A673 (cell line): Measurements from ENCODE around the gene LIPM. TPM values are rescaled to one million over a fixed set of nuclear protein-coding genes. Genes with fewer than 3 reads are reported as not detected.
A peak's percentile ranks its signal among the peaks of the same experiment; 100 is the strongest.

ENCODE experiments used
- BruUV-seq: library from RNA; stranded (reverse); fragments of 400-500 nt; replicated peaks from 2 replicates; lab custom pipeline; 2021; lab: Mats Ljungman, UMichigan
- CTCF ChIA-PET: fragments of 300-600 bp; sonication (Branson Sonifier 250); formaldehyde crosslinking; loops from one replicate; lab custom pipeline; 2022; ENCODE audit warnings: antibody characterized with exemption; lab: Charles Lee
- POLR2A ChIA-PET: fragments of 300-600 bp; sonication (Branson Sonifier 250); formaldehyde crosslinking; loops from one replicate; lab custom pipeline; 2022; ENCODE audit warnings: antibody characterized with exemption; ENCODE audit not compliant: low non-redundant PET; lab: Charles Lee
- DNase-seq: peaks from one replicate; pipeline ENCODE4 v3.0.0-alpha.2; 2015; ENCODE audit warnings: low spot score
- H3K27ac ChIP-seq: fragments of 200-600 bp; sonication (generic); 2 replicates; pipeline ENCODE4 v1.5.1; 2016; ENCODE audit warnings: mixed run types, low read depth, mild to moderate bottlenecking, mixed read lengths, antibody characterized with exemption, low read length; ENCODE audit not compliant: poor library complexity, severe bottlenecking
- H3K27me3 ChIP-seq: fragments of 200-600 bp; sonication (generic); replicated peaks from 2 replicates; pipeline ENCODE4 v1.6.1; 2017; ENCODE audit warnings: mixed run types, low read depth, mild to moderate bottlenecking, mixed read lengths, antibody characterized with exemption, low read length; ENCODE audit not compliant: insufficient read depth, poor library complexity
- H3K36me3 ChIP-seq: fragments of 200-600 bp; sonication (generic); 2 replicates; pipeline ENCODE4 v1.6.1; 2016; ENCODE audit warnings: mixed run types, mild to moderate bottlenecking, mixed read lengths, antibody characterized with exemption, low read length; ENCODE audit not compliant: insufficient read depth, poor library complexity, severe bottlenecking
- H3K4me1 ChIP-seq: fragments of 200-600 bp; sonication (generic); 2 replicates; pipeline ENCODE4 v1.6.1; 2017; ENCODE audit warnings: mixed run types, mild to moderate bottlenecking, mixed read lengths, antibody characterized with exemption, low read length; ENCODE audit not compliant: insufficient read depth, poor library complexity, severe bottlenecking
- H3K4me3 ChIP-seq: fragments of 200-600 bp; sonication (generic); 2 replicates; pipeline ENCODE4 v1.5.1; 2016; ENCODE audit warnings: low read depth, mixed run types, mild to moderate bottlenecking, mixed read lengths, low read length; ENCODE audit not compliant: poor library complexity, severe bottlenecking
- H3K9me3 ChIP-seq: fragments of 200-600 bp; sonication (generic); 2 replicates; pipeline ENCODE4 v1.6.1; 2016; ENCODE audit warnings: mixed run types, low read depth, mild to moderate bottlenecking, mixed read lengths, antibody characterized with exemption, low read length; ENCODE audit not compliant: poor library complexity, severe bottlenecking
- CTCF ChIP-seq: fragments of 300-800, 200-600 bp; sonication (generic); conservative IDR thresholded peaks from 2 replicates; pipeline ENCODE4 v1.5.1; 2017; ENCODE audit warnings: low read depth, mild to moderate bottlenecking, antibody characterized with exemption, low read length, moderate library complexity, mixed read lengths
- EZH2 ChIP-seq: fragments of 200-600 bp; sonication (generic); IDR thresholded peaks from 2 replicates; pipeline ENCODE4 v1.6.1; 2017; ENCODE audit warnings: borderline replicate concordance, low read depth, mild to moderate bottlenecking, mixed read lengths, antibody characterized with exemption, low read length; ENCODE audit not compliant: poor library complexity, severe bottlenecking
- intact Hi-C: fragments of 100-400 bp; cut with micrococcal nuclease; formaldehyde crosslinking; loops from one replicate; pipeline ENCODE4 v1.10.0; 2022; ENCODE audit not compliant: unreplicated experiment
- total RNA-seq: library from RNA; stranded (reverse); gene quantifications from 2 replicates; pipeline ENCODE4 v1.2.3, GENCODE V29; 2021

LIPM gene
- total RNA-seq, 1 experiment from 2014 or later: not detected

GRCh38 chr10:88813200-88813599 is 10.7 kb downstream of the LIPM start:
- intact Hi-C loops: no loop called here
- CTCF ChIA-PET: no interaction called here
- POLR2A ChIA-PET: no interaction called here
- H3K4me3 ChIP-seq: no peak overlapping the region
- no peaks in the 10 kb centered on the region for H3K4me1 ChIP-seq
- TF ChIP-seq CTCF (no peak), EZH2 (no peak)
- H3K36me3 ChIP-seq: no peaks in the 10 kb centered on the region
- H3K27ac ChIP-seq: no peak overlapping the region
- no TSS peak for BruUV-seq
- no peaks in the 10 kb centered on the region for H3K9me3 ChIP-seq
- DNase-seq: no peak
- H3K27me3 ChIP-seq: no peaks in the 10 kb centered on the region

GRCh38 chr10:88819290-88819689 is 16.8 kb downstream of the LIPM start:
- BruUV-seq: no TSS peak
- intact Hi-C loops: no loop called here
- DNase-seq: peak; percentile 18
- Histone ChIP-seq H3K4me3 (no peak overlapping the region), H3K9me3 (no peaks in the 10 kb centered on the region), H3K36me3 (no peaks in the 10 kb centered on the region), H3K4me1 (peaks cover 26% of the 10 kb centered on the region), H3K27me3 (no peaks in the 10 kb centered on the region), H3K27ac (no peak overlapping the region)
- TF ChIP-seq EZH2 (no peak), CTCF (no peak)
- POLR2A ChIA-PET: no interaction called here
- CTCF ChIA-PET: no interaction called here

- intact Hi-C loops: no loop called here
- ChIA-PET POLR2A (no interaction called here), CTCF (no interaction called here)
- Histone ChIP-seq H3K36me3 (no peaks in the 10 kb centered on the region), H3K27ac (peak overlapping the region; percentile 51), H3K27me3 (no peaks in the 10 kb centered on the region), H3K4me3 (no peak overlapping the region), H3K4me1 (peaks cover 26% of the 10 kb centered on the region), H3K9me3 (no peaks in the 10 kb centered on the region)
- TF ChIP-seq CTCF (no peak), EZH2 (no peak)
- peak; percentile 41 for DNase-seq
- BruUV-seq: no TSS peak
Observed at GRCh38 chr10:88820748-88821401, 18.3 kb downstream of the LIPM start.
